T-helper 1 cell (primary cell): ENCODE data around the gene PGAM5.
"Not testable (repeated sequence)": the region's sequence is repeated elsewhere in the genome, so short reads cannot be mapped to it uniquely, and the experiment has no call there.

Experiments
- DNase-seq, 5 donors: peaks; one replicate each; pipeline ENCODE4 v3.0.0-alpha.2; 2012 to 2020

The PGAM5 gene

DNA sequence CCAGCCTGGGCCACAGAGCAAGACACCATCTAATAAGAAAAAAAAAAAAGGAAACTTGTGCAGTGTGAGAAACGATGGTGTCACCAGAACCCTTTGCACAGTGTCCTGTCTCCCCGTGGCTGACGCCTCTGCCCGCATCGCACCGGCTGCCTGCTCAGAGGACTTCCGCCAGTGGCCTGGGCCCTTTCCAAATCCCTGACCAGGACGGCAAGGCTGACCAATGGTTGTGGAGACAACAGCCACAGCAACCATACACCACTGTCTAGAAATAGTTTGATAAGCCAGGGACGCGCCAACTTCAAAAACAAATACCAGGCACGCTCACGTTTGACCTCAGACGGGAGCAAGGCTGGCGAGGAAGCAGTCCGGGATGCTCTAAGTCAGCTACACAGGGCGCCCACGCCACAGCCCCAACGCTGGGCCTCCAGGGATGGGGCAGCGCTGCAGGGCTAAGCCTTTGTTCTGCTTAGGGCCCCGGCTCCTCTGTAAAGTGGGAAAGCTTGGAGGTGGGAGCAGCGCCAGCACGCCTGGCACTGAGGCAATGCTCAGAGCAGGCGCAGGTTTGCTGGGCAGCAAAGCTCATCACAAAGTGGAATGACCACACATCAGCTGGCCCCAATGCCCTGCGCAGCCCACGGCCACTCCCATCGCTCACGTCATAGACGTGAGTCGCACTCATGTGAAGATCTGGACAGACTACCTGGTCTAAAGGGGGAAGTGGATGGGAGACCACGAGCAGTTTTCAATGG, 12.5 kb downstream of the PGAM5 start:
- DNase-seq, result no peak

DNA sequence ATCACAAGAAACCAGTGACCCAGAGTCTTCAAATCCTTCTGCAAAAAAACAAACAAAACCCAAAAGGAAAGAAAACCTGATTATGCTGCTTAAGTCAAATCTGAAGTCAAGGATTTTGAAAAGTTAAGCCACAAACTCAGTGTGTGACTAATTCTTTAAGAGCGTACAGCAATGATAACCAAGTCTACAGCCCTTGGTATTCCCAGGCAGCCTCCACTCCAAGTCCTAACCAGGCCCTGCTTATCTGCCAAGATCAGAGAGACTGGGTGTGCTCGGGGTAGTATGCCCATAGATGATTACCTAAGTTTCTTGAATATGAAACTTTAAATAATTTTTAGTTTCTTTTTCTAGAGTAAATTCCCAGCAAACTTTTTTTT, 13.1 kb downstream of the PGAM5 start:
- DNase-seq, result no peak

DNA sequence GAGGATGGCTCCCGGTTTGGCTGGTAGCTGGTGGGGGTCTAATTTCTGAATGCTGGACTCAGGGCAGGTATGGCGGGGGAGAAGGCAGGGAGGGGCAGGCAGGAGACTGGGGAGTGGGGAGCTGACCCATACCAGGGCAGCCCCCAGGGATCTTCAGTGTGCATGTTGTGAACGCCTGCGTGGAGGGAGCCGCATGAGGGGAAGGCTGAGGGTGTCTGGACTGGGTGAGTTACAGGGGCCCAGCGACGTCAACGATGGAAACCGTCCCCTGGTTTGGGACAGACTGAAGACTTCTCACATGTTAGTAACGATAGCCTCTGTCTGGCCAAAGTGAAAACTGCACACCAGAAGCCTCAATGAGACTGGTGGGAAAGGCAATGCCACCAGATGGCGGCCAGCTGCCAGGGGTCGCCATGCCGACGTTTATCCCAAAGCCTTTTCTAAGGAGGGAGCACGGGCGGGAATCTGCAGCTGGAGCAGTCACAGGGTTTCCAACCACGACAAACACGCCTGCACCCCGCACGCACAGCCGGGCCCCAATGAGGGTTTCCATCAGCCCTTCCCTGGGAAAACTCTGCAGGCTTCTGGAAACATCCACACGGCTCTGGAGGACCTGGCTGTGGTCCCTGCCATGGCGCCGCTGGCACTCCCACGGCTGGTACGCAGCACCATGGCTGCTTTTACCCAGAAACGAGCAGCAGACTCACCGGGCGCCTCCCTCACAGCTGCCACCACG, 14.0 kb downstream of the PGAM5 start:
- DNase-seq, result no peak

DNA sequence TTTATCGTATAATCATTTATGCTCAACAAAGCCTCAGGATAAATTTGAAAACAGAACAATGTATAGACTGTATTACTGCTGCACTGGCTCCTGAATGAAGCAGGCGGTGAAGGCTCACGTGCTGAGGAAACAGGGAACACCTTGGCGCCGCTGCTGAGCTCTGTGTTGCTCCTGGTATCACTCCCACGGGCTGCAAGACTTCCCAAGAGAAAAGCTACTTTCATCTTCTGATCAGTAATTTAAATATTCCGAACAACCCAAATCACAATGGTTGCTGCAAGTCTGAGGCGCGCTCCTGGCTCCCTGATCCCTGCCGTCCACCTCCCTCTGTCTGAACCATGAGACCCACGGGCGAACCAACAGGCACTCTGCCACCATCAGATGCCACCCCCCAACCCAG, 15.7 kb downstream of the PGAM5 start:
- no peak for DNase-seq

DNA sequence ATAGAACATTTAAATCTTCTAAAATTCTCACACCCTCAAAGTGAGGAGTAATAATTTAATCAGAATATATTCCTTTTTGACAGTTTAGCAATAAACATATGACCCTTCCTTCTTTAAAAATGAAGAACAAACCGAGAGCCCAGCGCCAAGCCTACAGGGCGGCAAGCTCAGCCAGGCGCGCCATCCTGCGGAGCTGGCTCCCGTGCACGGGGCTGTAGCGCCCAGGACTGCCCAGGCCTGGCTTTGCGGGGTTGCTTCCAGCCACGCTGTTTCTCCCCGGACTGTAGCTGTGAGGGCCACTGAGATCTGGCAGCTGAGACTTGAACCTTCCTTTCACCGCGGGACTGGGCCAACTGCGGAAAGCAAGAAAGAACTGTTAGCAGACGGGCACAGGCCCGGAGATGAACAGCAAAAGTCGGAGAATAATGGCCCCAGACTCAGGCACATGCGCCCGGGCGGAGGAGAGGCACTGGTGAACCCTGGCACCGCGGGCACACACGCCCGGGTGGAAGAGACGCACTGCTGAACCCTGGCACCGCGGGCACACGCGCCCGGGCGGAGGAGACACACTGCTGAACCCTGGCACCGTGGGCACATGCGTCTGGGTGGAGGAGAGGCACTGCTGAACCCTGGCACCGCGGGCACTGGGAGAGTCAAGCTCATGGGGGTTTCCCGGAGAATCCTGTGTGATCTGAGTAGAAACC, 16.6 kb downstream of the PGAM5 start:
- DNase-seq, result no peak

DNA sequence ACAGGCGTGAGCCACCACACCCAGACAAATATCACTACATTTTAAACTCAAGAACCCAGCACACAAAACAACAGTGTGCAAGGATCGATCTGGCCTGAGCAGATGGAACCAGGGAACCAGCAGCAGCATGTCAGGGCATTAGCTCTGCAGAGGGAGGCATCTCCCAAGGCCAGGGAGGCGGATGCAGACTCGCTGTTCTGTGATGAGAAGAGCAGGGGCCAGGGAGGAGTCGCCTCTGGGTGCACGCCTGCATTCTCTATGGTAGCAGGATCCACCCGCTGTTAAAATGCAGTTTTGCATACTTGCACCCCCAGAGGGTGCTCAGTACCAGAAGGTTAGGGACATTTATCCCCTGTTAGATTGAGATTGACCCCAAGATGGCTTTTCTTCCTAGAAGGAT, 17.9 kb downstream of the PGAM5 start:
- DNase-seq, result no peak

DNA sequence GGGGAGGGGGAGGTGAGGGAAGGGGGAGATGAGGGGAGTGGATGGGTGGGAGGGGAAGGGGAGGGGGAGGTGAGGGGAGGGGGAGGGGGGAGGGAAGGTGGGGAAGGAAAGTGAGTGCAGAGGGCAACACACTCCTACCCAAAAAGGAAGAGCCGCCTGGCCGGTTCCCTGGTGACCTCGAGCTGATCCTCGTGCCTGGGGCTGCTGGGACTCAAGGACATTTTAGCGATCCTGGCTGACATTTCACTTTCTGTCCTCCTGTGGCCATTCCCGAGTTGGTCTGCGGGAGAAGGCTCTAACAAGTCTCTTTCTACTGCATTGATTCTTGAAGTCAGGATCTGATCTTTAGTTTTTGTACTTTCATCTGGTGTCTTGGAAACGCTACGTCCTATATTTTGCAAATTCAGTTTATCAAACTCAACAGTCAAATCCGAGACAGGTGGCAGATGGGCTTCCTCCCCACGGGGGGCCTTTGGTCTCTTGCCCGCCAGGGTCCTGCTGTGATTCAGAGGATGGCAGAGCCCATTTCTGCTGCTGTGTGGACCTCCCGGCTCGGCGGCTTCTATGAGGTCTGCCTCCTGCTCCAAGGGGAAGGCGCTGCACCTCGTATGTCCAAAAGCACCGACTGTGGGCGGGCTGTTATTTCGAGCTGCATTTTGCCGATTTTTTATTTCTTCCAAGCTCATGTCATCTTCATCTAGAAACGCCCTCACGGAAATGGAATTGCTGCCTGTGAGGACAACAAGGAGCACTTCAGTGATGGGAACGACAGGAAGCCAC, 19.1 kb downstream of the PGAM5 start:
- no peak for DNase-seq

DNA sequence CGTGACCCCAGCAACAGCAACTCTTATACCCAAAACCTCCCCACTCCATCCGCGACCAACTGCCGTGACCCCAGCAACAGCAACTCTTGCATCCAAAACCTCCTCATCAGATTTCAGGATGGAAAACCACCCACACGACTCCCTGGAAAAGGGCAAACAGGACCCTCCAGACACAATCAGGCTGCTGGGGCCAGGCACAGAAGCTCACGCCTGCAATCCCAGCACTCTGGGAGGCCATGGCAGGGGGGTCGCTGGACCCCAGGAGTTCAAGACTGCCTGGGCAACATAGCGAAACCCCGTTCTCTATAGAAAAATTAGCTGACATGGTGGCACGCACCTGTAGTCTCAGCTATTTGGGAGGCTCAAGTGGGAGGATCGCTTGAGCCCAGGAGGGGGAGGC, 19.7 kb downstream of the PGAM5 start:
- no peak for DNase-seq

DNA sequence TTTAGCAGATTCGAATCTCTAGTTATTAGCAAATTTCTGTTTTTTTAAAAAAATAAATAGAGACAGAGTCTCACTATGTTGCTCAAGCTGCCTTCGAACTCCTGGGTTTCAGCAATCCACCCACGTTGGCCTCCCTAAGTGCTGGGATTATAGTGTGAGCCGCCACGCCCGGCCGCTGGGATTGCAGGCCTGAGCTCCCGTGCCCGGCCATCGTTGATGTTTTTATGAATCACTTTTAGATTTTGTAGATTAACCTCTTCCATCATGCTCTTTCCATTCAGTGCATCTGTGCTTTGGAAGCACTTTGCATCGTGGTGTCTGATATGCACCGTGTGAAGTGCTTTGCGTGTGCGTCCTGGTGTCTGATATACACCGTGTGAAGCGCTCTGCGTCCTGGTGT, 20.9 kb downstream of the PGAM5 start:
- DNase-seq, result no peak

DNA sequence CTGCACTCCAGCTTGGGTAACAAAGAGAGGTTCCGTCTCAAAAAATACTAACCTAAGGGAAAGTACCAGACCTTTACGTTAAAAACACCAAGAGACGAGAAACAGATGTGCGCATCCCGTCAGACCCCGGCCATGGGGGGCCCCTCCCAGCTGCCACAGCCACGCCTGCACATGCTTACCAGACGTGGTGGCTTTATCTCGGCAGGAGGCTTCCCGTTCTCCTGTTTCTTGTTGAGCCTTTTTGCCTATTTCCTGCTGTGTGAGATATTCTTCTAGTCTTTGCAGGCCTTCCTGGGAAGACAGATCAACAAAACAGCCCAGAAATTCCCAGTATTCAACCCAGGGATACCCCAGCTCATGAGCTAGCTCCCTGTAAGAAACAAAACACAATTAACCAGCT, 23.6 kb downstream of the PGAM5 start:
- no peak for DNase-seq

DNA sequence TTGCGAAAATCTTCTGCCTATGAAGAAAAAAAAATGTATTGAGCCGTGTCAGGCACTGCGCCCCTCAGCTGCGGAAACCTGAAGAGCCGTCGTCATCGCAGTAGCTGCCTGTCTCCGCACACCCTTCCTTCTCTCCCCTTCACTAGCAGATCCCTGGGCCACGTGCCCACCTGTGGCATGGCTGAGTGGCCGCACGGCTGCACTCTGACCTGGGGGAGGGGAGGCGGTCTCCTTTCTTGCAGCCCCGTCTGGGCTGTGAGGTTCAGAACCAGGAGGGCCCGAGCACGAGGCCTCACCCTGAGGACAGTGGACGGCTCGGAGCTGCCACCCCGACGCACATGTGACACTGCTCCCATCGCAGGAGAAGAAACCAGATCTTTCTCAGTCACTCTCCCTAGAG, 24.9 kb downstream of the PGAM5 start:
- no peak for DNase-seq

DNA sequence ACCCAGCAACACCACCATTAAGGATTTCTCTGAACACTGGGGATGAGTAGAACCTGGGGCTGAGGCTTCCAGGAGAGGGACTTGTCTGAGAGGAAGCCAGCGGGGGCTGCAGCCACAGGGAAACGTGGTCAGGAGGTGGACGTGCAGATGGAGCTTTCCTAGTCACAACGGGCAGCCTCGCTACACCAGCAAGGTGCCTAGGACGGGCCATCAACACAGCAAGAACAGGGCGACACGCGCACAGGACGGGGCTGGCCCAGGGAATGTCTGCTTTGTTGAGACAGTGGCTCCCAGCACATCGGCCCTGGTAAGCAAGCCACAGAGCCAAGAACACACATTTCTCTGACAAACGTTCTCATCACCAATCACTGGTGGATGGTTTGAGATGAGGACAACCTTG, 25.7 kb downstream of the PGAM5 start:
- no peak for DNase-seq

DNA sequence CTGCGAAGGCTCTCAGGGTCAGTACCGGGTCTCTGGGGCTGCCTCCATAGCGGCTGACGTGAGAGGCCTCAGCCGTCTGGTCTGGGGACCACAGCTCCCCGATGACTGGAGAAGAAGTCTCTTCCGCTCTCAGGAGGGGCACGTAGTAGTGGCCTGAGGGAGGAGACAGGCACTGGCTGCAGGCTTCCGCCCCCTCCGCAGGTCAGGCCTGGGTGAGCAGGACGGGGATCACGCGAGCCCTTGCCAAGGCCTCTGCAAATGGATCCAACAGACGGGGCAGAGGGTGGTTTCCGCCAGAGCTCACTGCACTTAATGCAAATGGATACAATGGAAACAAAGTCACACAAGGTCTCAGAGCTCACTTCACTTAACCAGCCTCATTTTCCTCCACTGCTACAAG, 26.3 kb downstream of the PGAM5 start:
- no peak for DNase-seq

DNA sequence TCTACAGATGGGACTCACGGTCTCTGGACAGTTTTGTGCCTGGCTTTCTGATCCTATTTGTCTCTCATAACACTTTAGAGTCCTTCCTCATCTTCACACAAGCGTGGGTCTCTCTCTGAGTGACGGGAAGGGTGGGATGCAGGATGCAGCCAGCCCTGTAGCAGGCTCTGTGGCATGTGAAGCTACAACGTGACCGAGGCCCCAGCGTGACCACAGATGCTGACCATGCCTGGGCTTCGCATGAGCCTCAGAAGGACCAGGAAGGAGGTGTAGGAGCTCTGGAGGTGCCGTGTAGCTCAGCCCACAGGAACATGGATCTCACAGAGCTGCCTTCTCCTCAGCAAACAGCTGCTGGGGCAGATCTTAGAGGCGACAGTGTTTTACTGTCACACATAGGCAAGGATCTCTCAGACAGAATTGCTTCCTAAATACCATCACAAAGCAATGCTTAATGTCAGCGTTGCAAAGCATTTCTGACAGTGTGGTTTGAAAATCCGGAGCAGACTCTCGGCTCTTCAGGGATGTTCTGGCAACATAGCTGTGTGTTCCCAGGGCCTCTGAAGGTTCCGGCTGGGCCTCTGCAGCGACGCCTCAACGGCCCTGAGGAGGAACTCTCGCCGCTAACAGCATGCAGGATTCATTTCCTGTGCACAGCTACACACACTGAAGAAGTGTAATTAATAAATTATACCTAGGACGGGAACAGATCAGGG, 29.1 kb downstream of the PGAM5 start:
- DNase-seq, result no peak

DNA sequence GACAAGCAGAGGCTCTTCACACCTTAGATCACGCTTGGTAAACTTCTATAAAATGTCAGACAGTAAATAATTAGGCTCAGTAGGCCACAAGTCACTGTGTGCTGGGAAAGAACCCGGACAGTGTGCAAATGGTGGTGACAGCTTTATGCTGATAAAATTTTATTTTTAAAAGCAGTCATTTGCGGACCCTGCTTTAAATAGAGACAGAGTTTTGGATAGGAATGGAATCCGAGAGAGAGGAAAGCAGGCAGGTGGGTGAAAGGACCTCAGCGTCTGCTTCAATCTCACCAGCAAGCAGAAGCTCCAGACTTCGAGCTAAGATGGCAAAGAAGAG, 29.6 kb downstream of the PGAM5 start:
- no peak for DNase-seq

DNA sequence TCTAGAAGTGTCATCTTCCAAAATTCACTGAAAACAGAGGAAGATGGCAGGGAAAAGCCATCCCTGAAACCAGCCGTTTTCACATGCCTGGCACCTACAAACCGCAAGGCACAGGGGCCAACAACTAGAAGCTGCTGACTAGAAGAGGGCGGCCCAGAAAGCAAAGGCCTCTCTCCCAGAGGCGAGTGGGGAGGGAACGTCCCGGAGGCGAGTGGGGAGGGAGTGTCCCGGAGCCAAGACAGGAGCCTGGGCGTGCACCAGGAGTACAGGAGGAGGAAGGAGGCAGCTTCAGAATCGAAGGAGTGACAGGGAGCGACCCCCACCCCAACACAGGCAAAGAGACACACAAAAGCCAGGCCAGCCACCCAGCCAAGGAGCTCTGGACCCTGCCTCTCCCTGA, 30.0 kb downstream of the PGAM5 start:
- no peak for DNase-seq

DNA sequence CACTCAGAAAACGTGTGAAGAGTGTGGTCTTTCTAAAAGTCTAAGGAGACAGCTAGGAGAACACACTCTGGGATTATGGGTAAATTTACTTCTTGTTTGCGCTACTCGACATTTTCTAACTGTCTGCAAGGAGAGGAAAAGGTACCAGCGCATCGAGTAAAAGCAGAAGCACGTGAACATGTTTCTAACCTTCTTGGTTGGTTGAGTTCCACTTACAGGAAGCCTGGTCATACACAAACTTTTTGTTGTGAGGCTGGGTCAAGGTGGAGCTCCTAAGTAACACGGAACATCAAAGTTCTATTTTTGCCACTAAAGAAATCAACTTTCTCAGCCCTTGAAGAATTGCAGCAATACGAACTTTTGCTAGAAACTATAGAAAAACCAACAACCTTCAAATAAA, 31.0 kb downstream of the PGAM5 start:
- DNase-seq, result no peak

DNA sequence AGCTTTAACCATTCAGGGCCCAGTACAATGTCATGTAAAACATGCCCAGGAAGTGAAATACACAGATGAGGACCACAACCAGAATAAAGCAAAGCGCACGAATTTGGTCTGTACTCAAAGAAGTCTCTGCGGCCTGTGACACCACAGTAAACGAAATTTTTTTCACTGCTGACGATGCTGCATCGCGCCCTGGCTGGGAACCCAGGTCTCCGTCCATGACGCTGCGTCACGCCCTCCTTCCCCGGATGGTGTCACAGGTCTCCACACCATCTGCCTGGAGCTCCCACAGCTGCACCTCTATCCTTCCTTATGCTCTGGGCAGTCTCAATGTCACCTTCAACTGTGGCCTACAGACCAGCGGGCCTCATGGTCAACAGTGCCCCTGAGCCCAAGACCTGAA, 33.2 kb downstream of the PGAM5 start:
- DNase-seq, result no peak

DNA sequence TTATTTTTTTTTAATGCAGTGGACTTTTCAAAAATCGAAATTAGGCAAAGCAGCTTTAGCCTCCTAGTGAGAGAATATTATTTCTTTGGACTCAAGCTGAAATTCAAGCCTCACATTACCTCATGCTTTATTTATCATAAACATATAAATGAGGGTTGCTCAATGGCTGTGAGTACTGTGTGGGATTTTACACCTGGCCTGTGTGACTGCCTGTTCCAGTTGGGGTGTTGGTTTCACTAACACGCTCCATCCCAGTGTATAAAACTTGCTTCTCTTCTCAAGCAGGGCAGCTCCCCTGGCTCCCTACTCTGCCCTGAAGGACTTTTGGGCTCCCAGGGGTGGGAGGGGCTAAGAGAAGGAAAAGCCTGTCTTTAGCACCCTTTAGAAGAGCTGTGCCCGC, 36.0 kb downstream of the PGAM5 start:
- DNase-seq, result no peak

DNA sequence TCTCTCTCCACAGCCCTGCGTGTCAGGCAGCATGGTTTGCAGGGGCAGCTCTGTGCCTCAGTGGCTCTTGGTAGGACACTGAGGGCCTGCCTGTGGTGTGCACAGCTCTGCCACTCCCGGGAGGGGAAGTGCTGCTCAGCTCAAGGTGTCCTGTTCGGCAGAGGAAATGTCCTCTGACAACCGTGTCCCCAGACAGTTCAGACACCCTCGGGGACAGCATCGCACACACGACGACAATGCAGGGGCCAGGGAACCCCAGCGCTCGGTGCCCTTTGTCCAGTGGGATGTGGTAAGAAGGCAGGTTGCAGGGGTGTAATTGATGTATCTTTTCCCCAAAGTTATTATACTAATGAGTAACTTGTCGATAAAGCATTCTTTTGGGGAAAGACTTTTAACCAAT, 36.8 kb downstream of the PGAM5 start:
- no peak for DNase-seq

DNA sequence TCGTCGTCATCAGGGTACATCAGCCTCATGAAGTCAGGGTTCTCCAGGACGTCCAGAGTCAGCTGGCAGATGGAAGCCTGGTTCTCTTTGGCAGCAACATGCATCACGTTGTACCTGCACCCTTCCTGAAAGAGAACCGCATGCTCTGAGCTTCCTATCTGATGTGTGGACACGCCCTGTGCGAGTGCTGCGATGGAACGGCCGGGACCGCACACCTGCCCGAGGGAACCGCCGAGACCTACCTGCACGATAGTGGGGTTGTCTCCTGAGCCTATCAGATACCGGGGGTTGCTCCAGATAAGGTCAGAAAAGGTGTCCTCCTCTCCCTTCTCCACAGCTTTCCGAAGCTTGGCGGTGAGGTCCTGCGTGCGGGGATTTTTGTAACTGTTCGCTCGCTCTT, 37.3 kb downstream of the PGAM5 start:
- DNase-seq, result no peak

DNA sequence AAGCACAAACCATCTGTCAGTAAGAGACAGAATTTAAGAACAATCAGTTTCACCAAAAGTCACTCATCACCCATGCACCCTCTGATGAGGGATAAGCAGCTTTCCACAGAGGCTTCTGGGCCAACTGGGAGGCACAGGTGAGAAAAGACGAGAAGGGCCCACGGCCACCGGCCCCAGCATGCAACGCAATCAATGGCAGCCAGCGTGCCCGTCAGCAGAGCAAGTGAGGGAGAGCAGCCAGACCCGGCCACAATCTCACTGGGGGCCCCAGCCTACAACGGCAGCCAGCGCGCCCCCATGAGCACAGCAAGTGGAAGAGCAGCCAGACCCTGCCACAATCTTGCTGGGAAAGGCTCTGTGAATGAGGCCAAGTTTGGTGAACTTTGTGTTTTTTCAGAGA, 37.7 kb downstream of the PGAM5 start:
- DNase-seq, result no peak

DNA sequence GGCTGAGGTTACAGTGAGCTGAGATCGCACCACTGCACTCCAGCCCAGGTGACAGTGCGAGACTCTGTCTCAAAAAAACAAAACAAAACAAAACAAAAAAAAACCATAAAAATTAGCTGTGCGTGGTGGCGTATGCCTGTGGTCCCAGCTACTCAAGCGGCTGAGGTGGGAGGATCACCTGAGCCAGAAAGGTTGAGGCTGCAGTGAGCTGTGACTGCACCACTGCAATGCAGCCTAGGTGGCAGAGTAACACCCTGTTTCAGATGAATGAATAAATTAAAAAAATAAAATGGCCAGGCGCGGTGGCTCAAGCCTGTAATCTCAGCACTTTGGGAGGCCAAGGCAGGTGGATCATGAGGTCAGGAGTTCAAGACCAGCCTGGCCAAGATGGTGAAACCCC, 43.0 kb downstream of the PGAM5 start:
- not testable (repeated sequence) for DNase-seq
